Natural killer cell treated with Interleukin-12 subunit alpha and Interleukin-12 subunit beta and Interleukin-15 and Interleukin-18, amount 100 ng/mL, for 72 hours (primary cell): Measurements from ENCODE around the gene AADACL4. TPM values are rescaled to one million over a fixed set of nuclear protein-coding genes. Genes with fewer than 3 reads are reported as not detected.
"Not testable (repeated sequence)": the region's sequence is repeated elsewhere in the genome, so short reads cannot be mapped to it uniquely, and the experiment has no call there.

Experiments used
- ATAC-seq, 2 donors: fragments of 150-1000 bp; cut with Tn5 transposase in 1 of 2; sonication (Bioruptor Pico), chemical (Tn5 transposase) in 1 of 2; 2 replicates each; pipeline ENCODE4 v1.10.0; 2021
- DNase-seq: peaks from one replicate; pipeline ENCODE4 v3.0.0; 2022; ENCODE audit warnings: low spot score
- H3K27ac Mint-ChIP-seq, 2 donors: 1 replicate in 1 of 2; 2 replicates in 1 of 2; pipeline ENCODE4 v1.8.0; 2022; ENCODE audit warnings: mixed read lengths in 2 of 2, mild to moderate bottlenecking in 1 of 2, moderate library complexity in 1 of 2
- H3K27me3 Mint-ChIP-seq, 2 donors: 1 replicate in 1 of 2; 2 replicates in 1 of 2; pipeline ENCODE4 v1.8.0; 2022; ENCODE audit warnings: mixed read lengths in 2 of 2
- H3K36me3 Mint-ChIP-seq: one replicate; pipeline ENCODE4 v1.8.0; 2022; ENCODE audit warnings: mixed read lengths
- H3K4me1 Mint-ChIP-seq, 2 donors: 1 replicate in 1 of 2; 2 replicates in 1 of 2; pipeline ENCODE4 v1.8.0; 2022; ENCODE audit warnings: low read depth in 2 of 2, mixed read lengths in 2 of 2, mild to moderate bottlenecking in 1 of 2
- H3K4me3 Mint-ChIP-seq: one replicate; pipeline ENCODE4 v1.8.0; 2022; ENCODE audit warnings: mixed read lengths
- H3K9me3 Mint-ChIP-seq: 2 replicates; pipeline ENCODE4 v1.8.0; 2022; ENCODE audit warnings: mixed read lengths
- total RNA-seq, 2 donors: library from RNA; stranded (reverse); gene quantifications; one replicate each; pipeline ENCODE4 v1.2.3, GENCODE V29; 2022

Gene AADACL4
- total RNA-seq, 2 donors from 2014 or later: not detected

- H3K36me3 Mint-ChIP-seq: no peaks in the 10 kb centered on the region
- H3K9me3 Mint-ChIP-seq: no peaks in the 10 kb centered on the region
- H3K4me3 Mint-ChIP-seq: no peak overlapping the region
- peaks cover 0 to 6% of the 10 kb centered on the region in 2 donors for H3K27me3 Mint-ChIP-seq
- no peak for ATAC-seq
- no peaks in the 10 kb centered on the region for H3K4me1 Mint-ChIP-seq
- no peak for DNase-seq
- no peak overlapping the region for H3K27ac Mint-ChIP-seq
These were observed 22.4 kb downstream of the AADACL4 start for GRCh38 chr1:12666141-12666735.

DNA sequence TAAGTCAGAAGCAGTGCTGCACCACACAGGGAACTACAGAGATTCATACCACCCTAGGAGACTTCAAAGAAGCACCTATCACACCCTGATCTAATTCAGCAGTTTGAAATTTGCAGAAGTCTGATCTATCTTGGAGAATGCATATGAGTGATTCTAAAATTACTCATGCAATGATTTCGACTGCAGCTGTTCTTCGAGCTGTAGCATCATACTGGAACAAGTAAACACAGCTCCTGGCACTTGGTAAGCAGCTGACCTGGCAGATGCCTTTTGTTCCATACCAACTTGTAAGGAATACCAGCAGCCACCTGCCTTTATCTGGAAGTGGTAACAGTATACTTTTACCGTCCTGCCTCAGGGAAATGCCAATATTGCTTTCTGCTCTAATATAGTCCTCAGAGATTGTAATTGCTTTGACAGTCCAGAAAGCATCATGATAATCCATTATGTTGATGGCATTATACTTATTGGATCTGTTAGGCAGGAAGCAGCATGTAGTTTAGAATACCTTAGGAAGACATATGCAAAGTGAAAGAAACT is 25.7 kb downstream of the AADACL4 start:
- DNase-seq (no peak), ATAC-seq (no peak)
- Mint-ChIP-seq H3K4me1 (no peaks in the 10 kb centered on the region), H3K9me3 (no peaks in the 10 kb centered on the region), H3K36me3 (no peaks in the 10 kb centered on the region), H3K27me3 (peaks cover 13 to 17% of the 10 kb centered on the region in 2 donors), H3K27ac (no peak overlapping the region), H3K4me3 (no peak overlapping the region)

DNA sequence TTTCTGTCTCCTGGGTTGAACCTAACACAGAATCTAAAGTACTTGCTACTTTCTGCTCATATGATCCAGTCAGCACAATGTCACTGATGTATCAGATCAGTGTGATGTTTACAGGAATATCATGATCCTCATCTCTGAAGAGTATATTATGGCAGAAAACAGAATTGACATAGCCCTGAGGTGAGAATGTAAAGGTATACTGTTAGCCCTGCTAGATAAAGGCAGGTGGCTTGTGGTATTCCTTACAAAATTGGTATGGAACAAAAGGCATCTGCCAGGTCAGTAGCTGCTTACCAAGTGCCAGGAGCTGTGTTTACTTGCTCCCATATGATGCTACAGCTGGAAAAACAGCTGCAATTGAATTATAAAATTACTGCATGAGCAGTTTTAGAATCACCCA is 30.5 kb downstream of the AADACL4 start:
- Mint-ChIP-seq H3K27ac (no peak overlapping the region), H3K4me1 (no peaks in the 10 kb centered on the region), H3K27me3 (peaks cover 18 to 30% of the 10 kb centered on the region in 2 donors), H3K9me3 (no peaks in the 10 kb centered on the region), H3K4me3 (no peak overlapping the region), H3K36me3 (no peaks in the 10 kb centered on the region)
- DNase-seq: no peak
- no peak for ATAC-seq

DNA sequence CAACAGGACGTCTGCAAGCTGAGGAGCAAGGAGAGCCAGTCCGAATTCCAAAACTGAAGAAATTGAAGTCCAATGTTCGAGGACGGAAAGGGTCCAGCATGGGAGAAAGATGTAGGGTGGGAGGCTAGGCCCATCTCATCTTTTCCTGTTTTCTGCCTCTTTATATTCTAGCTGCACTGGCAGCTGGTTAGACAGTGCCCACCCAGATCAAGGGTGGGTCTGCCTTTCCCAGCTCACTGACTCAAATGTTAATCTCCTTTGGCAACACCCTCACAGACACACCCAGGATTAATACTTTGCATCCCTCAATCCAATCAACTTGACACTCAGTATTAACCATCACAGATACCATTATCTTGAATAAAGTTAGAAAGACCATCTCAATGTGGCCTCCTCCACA is 32.2 kb downstream of the AADACL4 start:
- not testable (repeated sequence) for H3K9me3 Mint-ChIP-seq, H3K4me3 Mint-ChIP-seq, H3K4me1 Mint-ChIP-seq, ATAC-seq, H3K27ac Mint-ChIP-seq, DNase-seq, H3K36me3 Mint-ChIP-seq
- peaks cover 27 to 30% of the 10 kb centered on the region in 2 donors for H3K27me3 Mint-ChIP-seq

GRCh38 chr1:12677565-12677964 is 33.7 kb downstream of the AADACL4 start:
- Mint-ChIP-seq H3K4me3 (no peak overlapping the region), H3K9me3 (no peaks in the 10 kb centered on the region), H3K27ac (no peak overlapping the region), H3K27me3 (peaks cover 17 to 22% of the 10 kb centered on the region in 2 donors), H3K36me3 (no peaks in the 10 kb centered on the region), H3K4me1 (no peaks in the 10 kb centered on the region)
- ATAC-seq (no peak), DNase-seq (no peak)

GRCh38 chr1:12678350-12678749 is 34.5 kb downstream of the AADACL4 start:
- no peaks in the 10 kb centered on the region for H3K9me3 Mint-ChIP-seq

DNA sequence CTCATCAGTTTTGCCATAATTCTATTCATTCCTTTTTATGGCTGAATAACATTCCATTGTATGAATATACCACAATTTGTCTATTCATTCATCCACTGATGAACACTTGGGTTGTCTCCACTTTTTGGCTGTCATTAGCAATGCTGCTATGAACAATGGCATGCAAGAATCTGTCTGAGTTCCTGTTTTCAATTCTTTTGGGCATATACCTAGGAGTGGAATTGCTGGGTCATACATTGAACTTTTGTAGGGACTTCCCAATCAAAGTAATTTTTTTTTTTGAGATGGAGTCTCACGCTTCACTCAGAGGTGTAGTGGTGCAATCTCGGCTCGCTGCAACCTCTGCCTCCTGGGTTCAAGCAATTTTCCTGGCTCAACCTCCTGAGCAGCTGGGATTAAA is 34.9 kb downstream of the AADACL4 start:
- Mint-ChIP-seq H3K27me3 (peaks cover 20 to 26% of the 10 kb centered on the region in 2 donors), H3K9me3 (no peaks in the 10 kb centered on the region), H3K27ac (no peak overlapping the region), H3K4me1 (no peaks in the 10 kb centered on the region), H3K4me3 (no peak overlapping the region), H3K36me3 (no peaks in the 10 kb centered on the region)
- ATAC-seq (no peak), DNase-seq (no peak)

More at GRCh38 chr1:12678350-12678749, 34.5 kb downstream of the AADACL4 start:
- DNase-seq: no peak
- Mint-ChIP-seq H3K4me1 (no peaks in the 10 kb centered on the region), H3K36me3 (no peaks in the 10 kb centered on the region), H3K27me3 (peaks cover 19 to 24% of the 10 kb centered on the region in 2 donors), H3K4me3 (no peak overlapping the region), H3K27ac (no peak overlapping the region)
- ATAC-seq: no peak

- no peak for ATAC-seq
These were observed 46.3 kb downstream of the AADACL4 start for GRCh38 chr1:12690156-12690555.

DNA sequence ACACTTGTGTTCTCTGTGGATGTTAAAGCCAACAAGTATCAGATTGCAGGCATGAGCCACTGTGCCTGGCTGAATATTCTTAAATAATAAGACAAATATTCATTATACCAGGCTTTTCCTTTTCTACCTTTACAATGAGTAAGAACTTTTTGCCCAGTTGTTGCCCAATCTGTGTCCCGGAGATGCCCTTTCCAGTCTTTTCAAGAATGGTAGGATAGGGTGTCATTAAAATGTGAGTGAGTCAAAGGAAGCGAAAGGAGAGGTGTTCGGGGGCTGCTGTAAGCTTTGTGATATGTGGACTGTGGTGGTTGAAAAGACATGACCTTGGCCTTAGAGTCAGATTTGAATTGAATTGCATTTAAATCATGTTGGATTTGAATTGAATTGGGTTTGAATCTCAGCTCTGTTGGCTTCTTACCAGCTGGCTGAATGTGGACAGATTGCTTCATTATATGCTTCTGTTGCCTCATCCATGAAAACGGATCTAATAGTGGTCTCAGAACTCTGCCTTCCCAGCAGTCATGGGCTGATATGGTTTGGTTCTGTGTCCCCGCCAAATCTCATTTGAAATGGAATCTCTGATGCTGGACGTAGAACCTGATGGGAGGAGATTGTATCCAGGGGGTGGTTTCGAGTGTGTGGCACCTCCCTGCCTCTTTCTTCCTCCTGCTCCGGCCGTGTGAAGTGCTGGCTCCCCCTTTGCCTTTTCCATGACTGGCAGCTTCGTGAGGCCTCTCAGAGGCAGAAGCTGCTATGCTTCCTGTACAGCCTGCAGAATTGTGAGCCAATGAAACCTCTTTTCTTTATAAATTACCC is 49.3 kb downstream of the AADACL4 start:
- no peak for ATAC-seq
- H3K4me1 Mint-ChIP-seq: no peaks in the 10 kb centered on the region
- no peak for DNase-seq
- H3K9me3 Mint-ChIP-seq: no peaks in the 10 kb centered on the region
- peaks cover 24 to 30% of the 10 kb centered on the region in 2 donors for H3K27me3 Mint-ChIP-seq
- H3K4me3 Mint-ChIP-seq: no peak overlapping the region
- no peak overlapping the region for H3K27ac Mint-ChIP-seq
- no peaks in the 10 kb centered on the region for H3K36me3 Mint-ChIP-seq

More at GRCh38 chr1:12690156-12690555, 46.3 kb downstream of the AADACL4 start:
- Mint-ChIP-seq H3K4me1 (no peaks in the 10 kb centered on the region), H3K9me3 (no peaks in the 10 kb centered on the region), H3K4me3 (no peak overlapping the region), H3K27me3 (peaks cover 15 to 16% of the 10 kb centered on the region in 2 donors), H3K27ac (no peak overlapping the region), H3K36me3 (no peaks in the 10 kb centered on the region)
- DNase-seq: no peak

DNA sequence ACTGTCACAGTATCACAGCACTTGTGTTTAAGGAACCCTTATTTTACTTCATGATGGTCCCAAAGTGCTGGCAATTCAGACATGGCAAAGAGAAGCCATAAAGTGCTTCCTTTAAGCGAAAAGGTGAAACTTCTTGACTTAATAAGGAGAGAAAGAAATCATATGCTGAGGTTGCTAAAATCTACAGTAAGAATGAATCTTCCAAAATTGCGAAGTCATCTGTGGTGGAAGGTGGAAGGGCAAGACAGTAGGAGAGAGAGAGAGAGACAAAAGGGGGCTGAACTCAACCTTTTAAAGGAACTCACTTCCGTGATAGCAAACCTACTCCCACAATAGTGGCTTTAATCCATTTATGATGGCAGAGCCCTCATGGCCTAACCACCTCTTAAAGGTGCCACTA is 52.8 kb downstream of the AADACL4 start:
- Mint-ChIP-seq H3K36me3 (no peaks in the 10 kb centered on the region), H3K4me1 (no peaks in the 10 kb centered on the region), H3K4me3 (no peak overlapping the region), H3K9me3 (no peaks in the 10 kb centered on the region), H3K27ac (no peak overlapping the region), H3K27me3 (peaks cover 34 to 47% of the 10 kb centered on the region in 2 donors)
- DNase-seq: no peak
- ATAC-seq: no peak

DNA sequence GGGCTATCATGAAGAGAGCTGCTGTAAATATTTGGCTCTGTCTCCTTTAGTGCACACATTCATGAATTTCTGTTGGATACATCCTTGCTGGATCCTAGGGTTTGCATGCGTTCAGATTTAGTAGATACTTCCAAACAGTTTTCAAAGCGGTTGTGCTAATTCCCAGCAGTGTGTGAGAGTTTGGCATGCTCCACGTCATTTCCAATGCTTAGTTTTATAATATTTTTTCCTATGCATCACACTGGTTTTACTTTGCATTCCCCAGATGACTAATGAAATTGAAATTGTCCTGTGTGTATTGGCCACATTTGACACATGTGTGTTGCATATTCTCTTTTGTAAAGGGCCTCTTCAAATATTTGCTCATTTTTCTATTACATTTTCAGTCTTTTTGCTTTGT is 53.5 kb downstream of the AADACL4 start:
- Mint-ChIP-seq H3K27me3 (peaks cover 32 to 41% of the 10 kb centered on the region in 2 donors), H3K4me3 (no peak overlapping the region), H3K9me3 (no peaks in the 10 kb centered on the region), H3K4me1 (no peaks in the 10 kb centered on the region), H3K36me3 (no peaks in the 10 kb centered on the region), H3K27ac (no peak overlapping the region)
- ATAC-seq: no peak
- DNase-seq: no peak

- Mint-ChIP-seq H3K27me3 (peaks cover 33 to 51% of the 10 kb centered on the region in 2 donors), H3K9me3 (peaks cover 8% of the 10 kb centered on the region), H3K4me3 (no peak overlapping the region), H3K27ac (no peak overlapping the region), H3K36me3 (peaks cover 6% of the 10 kb centered on the region), H3K4me1 (no peaks in the 10 kb centered on the region)
- ATAC-seq: no peak
- DNase-seq: no peak
These were observed 60.1 kb downstream of the AADACL4 start for GRCh38 chr1:12703821-12704451.

GRCh38 chr1:12706061-12706460 is 62.2 kb downstream of the AADACL4 start:
- no peak overlapping the region for H3K27ac Mint-ChIP-seq
- H3K36me3 Mint-ChIP-seq: peaks cover 6% of the 10 kb centered on the region
- H3K9me3 Mint-ChIP-seq: peaks cover 8% of the 10 kb centered on the region
- H3K27me3 Mint-ChIP-seq: peaks cover 31 to 46% of the 10 kb centered on the region in 2 donors
- H3K4me3 Mint-ChIP-seq: no peak overlapping the region
- no peaks in the 10 kb centered on the region for H3K4me1 Mint-ChIP-seq
- DNase-seq (no peak), ATAC-seq (no peak)
